DMS53 treated with DMSO at 0.1 percent for 48 hours (cell line): Measurements from ENCODE around the gene VAMP2.
"Not testable (repeated sequence)": the region's sequence is repeated elsewhere in the genome, so short reads cannot be mapped to it uniquely, and the experiment has no call there.

Experiments
- DNase-seq: peaks from one replicate; lab custom pipeline; 2025; ENCODE audit not compliant: unreplicated experiment; lab: John Stamatoyannopoulos, UW

Gene VAMP2

DNA sequence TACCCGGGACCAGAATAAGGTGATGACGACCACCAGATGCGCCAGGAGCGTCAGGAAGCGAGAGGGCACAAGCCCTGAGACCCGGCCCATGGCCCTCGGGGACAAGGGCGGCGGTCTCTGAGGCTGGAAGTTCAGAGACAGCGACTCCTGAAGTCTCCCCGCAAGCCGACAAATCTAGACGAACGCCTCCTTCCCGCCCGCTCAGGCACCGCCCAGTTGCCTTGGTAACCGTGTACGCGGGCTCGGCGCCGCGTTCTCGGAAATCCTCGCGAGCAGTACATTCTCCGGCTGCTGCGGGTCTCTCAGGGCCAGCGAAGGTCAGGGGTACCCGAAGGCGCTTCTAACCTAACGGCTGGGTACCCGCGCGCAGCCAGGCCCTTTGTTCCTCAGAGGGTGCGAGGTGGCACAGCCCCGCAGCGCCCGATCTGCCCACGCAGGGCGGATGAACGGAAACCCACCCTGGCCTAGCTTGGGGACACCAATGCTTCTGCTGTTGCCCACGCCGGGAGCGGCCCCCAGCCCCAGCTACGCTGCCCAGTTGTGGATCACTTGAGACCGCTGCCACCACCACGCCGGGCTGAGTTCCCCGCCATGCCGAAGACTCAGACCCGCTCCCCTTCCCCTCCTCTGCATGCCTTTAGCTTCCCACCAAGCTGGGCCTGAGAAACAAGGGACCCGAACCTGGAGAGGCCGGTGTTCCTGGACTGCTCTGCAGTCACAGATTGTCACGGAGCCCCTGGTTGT lies 13.6 kb upstream of the VAMP2 start, which contains the start of gene TMEM107:
Gene TMEM107, minus strand, starts transcription at position 184 of the 744 bp plus-strand sequence. Its CDS starts 94 bp downstream, at position 90.
- peak; percentile 78 for DNase-seq

DNA sequence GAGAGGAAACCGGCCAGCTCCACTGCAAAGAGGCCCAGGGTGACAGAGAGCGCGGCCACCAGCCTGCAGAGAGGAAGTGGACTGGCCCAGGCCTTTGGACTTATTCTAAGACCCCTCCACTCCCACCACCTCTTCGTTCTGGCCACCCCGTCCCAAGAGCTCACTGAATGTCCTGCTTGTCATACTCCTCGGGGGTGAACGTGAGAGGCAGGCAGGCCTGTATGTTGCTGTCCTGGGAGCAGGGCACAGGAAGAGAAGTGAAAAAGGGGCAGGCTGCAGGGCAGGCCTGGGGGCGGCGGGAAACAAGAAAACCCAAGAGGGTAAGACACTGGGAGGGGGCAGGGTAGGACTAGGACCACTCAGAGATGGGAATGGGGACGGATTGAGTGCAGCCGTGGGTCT lies 13.0 kb upstream of the VAMP2 start:
- DNase-seq = no peak

DNA sequence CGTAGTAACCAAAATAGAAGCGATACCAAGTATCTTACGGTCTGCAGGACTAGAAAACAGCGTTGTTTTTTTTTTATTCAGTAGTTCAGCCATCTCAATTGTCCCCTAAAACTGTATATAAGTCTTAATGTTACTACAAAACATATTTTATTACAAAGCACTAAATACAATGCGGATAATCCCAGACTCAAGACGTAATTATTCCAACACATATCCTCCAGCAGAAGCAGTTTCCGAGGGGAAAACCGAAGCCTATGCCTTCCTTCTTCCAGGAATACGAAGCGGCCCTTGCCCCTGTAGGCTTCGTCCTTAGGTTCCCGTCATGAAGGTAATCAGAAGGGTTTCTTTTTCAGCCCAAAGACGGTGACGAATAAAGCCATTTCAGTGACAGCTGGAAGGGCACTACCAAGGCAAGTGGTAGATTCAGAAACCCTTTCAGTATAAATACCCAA lies 11.1 kb upstream of the VAMP2 start:
- DNase-seq = no peak

DNA sequence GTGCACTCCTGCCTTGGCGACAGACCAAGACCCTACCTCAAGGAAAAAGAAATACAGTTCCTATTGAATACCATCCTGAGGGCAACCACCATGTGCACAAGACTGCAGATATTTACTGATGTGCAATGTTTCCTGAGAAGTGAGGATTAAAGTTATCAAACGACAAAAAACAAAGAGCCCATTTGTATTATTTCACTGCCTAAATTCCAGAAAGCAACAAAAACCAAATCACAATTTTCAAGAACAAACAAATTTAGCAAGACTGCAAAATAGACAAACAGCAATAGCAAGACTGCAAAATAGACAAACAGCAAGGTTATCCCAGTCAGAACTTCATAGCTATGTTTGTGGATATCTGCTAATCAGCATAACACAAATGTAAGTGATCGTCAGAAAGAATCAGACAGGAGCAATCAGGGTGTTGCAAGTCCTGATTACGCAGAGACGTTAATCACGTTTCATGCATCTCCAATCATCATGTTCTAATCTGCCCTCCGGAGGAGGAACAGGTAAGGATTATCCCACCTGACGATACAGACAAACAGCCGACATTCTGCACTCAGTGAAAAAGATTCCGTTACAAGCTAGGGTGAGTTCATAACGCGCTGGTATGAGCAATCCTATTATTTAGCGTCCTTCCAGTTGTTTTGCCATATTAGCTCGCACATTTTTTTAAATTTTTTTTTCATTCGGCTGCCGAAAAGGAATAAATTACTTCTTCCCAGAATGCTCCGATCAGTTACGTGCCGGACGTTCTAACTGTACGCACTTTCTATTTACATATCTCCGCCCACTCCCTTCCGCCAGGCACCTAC lies 10.5 kb upstream of the VAMP2 start:
- DNase-seq = peak; percentile 97

DNA sequence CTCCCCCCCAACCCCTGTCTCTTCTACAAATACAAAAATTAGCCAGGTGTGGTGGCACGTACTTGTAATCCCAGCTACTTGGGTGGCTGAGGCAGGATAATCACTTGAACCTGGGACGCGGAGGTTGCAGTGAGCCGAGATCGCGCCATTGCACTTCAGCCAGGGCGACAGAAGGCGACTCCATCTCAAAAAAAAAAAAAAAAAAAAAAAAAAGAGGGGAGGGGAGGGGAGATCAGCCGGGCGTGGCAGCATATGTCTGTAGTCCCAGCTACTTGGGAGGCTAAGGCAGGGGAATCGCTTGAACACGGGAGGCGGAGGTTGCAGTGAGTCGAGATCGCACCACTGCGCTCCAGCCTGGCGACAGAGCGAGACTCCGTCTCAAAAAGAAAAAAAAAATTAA lies 7.4 kb upstream of the VAMP2 start:
- DNase-seq = not testable (repeated sequence)

DNA sequence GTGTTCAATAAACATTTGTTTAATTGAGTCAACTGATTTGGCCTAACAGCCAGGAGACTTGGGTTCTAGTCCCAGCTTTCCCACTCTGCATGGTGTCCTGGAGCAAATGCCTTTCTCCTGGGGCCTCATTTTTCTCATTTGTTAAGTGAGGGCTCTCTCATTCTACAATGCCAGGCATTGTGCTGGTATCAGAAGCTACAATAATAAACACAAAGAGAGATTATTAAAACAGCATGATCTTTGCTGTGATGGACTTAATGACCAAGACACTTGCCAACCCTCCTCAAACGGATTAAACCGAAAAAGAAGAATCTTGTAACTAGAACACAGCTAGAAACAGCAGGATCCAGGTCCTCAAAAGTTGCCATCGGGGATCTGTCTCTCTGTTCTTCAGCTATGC lies 4.8 kb upstream of the VAMP2 start:
- DNase-seq = no peak

DNA sequence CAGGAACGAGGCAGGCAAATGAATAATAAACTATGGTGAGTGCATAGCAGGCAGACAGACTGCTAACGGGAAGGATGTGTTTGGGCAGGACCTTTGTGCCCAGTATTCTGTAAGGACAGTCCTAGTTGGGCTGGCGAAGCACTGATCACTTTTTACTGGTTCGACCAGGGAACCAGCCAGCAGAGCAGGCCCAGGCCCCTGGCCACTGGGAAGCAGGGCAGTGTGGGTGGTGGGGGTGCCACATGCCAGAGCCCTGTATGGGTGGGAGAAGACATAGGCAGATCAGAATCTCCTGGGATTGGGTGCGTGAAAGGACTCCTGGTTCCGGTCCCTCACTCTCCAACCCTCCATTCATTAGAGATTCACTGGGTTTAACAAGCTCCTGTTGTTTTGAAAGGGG lies 4.0 kb upstream of the VAMP2 start:
- no peak for DNase-seq

DNA sequence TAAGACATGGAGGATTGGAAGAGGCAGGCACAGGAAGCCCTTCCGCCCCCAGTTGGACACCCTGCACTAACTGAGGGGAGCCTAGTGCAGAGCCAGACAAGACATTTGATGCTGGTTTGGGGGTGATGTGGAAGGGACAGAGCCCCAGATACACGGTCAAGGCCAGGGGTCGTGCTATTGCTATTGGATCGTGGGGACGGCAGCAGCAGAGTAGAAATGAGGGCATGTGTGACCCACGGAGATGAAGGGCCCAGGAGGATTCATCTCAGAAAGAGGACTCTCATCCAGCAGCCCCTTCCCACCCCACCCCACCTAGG lies 2.0 kb upstream of the VAMP2 start:
- DNase-seq = no peak

DNA sequence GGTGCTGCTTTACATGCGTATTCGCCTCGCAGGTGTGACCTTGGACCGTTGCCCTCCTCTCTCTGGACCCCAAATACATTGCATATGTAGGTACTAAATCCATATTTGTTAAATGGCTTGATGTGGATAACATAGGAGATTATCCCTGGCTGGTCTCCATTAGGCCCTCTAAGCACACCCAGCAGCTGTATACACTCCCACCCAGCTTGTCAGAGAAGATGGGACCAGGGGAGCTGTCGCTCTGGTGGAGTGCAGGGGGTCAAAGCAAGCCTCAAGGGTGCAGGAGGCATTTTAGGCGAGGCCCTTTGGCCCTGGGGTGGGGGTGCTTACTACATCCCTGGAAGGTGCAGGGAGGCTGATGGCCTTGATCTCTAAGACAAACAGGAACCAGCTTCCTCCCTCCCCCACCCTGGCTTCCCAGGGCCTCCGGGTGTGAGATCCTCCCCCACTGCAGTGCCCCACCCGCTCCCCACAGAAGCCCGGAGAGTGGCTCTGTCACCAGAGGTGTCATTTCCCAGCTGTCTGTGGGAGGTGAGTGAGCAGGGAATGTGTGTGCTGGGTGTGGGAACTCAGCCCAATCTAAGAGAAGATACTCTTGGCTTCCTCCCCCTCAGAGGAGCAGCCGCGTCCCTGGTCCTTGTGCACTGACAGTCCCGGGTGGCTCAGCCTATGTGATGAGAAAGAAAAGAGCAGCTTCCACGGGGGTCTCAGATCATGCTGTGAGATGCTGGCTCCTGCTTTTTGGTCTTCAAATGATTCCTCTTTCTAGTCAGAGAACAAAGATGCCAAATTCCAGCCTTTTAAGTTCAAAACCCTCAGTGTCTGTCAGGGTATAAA lies 1.4 kb upstream of the VAMP2 start:
- peak; percentile 74 for DNase-seq

DNA sequence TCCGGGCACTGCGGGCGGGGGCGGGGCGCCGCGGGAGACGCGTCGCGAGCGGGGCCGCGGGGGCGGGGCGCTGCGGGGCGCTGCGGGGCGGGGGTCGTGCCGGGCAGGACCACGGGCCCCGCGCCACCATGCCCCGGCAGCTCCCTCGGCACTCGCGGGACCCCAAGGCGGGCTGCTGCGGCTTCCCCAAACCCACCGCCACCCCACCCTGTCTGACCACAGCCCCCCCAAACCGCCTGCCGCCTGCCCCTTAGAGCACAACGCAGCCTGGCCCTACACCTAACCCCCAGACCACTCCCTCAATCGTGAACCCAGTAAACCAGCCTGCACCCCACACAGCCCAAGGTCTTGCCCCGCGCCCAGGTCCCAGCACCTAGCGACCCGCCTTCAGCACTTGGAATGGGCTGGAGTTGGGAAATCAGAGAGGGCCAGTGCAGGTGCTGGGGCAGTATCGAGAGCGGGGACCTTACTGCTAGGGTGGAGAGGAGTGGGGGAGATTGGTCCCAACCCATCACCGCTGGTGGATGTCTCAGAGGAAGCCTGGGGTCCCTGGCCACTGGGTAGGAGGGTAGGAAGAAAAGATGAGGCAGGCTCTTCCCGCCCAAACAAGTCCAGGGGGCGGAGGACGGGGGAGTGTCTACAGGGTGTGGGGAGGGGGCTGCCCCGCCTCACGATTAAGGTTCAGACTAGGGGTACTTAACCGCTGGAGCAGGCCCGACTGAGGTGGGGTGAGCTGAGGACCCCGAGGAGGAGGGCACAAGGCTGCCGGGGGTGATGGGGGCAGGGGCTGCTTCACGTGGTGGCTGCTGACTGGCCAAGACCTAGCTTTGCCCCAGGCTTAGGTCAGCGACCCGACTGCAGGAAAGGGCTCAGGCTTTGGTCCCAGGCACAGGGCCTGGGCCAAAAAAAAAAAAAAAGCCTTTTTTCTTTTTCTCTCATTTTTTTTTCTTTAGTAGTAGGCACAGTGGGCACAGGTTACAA lies 539 bp upstream of the VAMP2 start:
- DNase-seq = peak; percentile 24

DNA sequence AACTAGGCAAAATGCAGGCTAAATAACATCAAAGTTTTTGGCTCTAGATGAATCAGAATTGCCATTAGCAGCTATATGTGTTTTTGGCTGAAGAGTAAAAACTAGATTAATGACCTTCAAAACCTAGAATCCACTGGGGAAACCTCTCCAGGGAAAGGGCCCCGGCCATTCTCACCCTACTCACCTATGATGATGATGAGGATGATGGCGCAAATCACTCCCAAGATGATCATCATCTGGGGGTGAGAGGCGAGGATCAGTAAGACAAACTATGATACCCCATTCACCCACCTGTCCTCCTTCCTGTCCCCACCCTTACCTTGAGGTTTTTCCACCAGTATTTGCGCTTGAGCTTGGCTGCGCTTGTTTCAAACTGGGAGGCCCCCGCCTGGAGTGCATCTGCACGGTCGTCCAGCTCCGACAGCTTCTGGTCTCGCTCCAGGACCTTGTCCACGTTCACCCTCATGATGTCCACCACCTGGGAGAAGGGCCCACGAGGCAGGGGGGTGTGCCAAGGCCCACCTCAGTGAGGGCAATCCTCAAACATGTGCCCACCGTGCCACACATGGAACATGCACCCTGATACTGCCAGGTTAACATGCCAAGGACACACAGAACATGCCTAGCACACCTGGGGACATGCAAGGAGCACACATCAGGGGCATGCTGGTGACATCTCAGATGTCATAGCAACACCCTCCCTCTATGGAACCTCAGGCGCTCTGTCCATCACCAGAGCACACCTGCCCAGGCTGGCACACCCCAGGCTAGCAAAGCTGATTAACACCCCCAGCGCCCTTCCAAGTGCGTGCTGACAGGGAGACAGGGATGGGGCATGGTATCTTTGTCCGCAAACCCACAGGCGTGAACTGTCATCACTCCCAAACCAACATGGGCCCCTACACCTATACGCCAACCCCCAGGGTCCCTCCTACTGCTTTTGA lies 1.2 kb downstream of the VAMP2 start:
- DNase-seq = no peak

DNA sequence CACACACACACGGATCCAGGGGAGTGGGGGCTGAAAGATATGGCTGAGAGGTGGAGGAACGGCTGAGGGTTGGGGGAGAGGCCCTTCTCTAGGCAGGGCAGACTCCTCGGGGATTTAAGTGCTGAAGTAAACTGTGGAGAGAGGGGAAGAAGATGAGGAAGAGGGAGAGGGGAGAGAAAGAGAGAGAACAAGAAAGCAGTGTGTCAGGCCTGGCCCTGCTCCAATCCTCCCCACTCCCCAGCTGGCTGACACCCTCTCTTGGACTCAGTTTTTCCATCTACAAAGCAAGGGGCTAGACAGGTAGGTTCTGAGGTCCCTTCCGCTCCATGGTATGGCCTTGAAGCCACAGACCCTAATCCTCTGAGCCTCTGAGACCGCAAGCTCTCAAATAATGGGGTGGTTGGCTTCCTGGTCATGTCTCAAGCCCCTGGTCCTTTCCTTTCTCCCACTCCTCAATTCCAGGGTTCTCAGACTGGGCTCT lies 2.0 kb downstream of the VAMP2 start:
- DNase-seq = no peak

DNA sequence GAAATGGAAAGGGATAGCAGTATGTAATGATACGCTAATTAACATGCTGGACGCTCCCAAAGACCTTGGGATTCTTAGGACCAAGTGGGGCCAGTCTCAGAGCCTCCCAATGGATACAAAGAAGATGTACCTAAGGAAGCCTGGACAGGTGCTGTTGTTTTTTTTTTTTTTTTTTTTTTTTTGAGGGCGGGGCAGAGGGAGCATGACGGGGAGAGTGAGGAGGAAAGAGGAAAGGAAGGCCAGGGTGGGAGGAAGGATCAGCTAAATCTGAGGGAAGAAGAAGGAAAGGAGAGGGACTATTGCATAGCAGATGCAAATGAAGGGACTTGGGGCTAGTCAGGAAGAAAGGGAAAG lies 2.5 kb downstream of the VAMP2 start:
- DNase-seq = no peak

DNA sequence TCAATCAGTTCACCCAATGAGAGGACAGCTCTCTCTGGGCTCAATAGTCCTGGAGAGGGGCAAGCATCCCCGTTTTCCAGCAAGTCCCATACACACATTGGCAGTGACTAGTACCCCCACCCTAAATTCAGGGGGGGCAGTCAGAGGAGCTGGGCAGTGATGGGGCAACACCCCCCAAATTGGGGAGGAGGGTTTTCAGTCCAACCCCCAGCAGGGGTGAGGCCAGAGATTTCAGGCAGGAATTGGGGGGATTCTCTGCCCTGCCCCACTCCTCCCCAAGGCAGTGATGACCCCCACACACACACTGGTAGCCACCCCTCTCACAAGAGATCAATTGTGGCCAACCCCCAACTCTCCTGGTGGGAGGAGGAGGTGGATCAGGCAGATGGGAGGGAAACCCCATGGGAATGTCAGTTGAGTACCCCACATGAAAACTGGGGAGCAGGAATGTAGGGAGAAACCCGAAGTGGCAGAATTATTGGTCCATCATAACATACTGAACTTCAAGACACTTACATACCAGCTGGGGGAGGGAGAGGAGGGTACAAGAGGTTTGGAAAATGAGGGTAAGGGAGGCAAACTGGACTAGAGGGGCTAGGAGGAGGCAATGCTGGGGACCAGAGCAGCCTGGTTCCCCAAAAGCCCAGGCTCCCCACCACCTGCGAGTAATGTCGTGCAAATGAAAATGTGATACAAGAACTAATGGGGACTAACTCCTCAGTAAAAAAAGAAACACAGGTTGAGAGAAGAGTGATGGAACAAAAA lies 3.1 kb downstream of the VAMP2 start:
- DNase-seq = no peak

DNA sequence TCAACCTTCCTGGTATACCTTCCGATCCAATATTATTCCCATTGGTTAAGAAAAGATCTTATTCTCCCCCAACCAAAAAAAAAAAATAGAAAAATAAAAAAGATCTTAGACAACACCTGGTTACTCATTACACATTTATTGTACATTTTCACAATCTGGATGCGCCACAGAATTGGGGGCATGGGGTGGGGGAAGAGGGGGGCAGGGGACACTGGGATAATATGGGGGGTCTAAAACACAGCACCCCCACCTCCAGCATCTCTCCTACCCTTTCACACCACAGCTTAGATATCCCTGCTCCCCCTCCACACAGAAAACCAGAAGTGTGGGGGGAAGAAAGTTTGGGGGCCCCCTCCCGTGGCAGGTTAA lies 3.7 kb downstream of the VAMP2 start:
- no peak for DNase-seq

DNA sequence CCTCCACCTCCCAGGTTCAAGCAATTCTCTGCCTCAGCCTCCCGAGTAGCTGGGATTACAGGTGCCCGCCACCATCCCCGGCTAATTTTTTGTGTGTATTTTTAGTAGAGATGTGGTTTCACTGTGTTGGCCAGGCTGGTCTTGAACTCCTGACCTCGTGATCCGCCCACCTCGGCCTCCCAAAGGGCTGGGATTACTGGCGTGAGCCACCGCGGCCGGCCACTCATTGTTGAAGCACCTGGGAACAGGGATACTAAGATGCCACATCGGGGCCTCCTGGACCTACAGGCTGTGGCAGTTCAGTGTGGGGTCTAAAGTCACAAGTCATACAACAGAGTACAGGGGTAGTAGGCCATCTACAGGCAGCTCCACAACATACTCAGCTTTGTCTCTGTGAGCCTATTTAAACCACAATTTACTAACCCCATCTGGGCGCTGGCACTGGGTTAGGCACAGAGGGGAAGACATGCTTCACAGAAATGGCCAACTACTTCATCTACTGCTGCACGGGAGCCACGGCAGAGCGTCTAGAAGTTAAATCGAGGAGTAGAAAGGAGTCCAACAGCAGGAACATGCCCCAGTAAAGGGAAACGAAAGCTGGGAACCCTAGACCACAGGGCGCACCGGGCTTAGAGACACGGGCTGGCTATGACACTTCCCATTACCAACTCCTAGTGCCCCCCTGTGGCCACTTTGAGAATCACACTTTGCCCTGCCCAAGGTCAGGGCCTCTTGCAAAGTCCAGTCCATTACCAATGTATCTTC lies 4.3 kb downstream of the VAMP2 start:
- peak; percentile 95 for DNase-seq

DNA sequence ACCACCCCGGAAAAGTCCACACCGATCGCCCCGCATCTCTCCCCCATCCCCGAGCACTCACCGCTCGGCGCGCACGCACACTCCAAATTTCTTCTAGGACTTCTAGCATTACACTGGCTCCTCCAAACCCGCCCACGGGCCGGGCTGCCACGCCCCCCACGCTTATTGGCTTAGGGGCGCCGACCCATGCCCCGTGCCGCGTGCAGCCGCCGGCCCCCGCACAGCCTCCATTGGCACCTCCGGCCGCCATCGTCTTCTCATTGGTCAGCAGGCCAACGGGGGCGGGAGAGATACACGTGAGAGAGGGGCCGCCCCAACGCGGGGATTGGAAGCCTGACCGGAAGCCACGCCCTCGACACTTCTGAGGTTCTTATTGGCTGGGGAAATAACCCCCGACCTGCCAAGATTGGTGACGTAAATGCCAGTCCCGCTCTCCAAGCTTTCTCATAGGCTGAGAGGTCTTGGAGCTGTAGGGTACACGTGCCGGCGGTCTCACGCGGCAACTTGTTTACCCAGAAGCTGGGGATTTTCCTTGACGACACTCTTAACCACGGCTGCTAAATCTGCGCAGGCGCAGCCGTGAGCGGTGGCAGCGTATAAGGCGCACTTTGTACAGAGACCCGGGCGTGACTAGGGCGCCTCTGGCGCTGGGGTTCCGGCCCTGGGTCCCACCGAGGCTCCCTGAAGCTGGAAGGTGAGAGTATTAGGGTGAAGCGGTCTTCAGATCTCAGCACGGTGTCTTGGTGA lies 6.3 kb downstream of the VAMP2 start:
- DNase-seq = peak; percentile 100
